Left renal pelvis (tissue), 4 donors: Measurements from ENCODE around the gene TEX261. TPM values are rescaled to one million over a fixed set of nuclear protein-coding genes. Genes with fewer than 3 reads are reported as not detected.
A peak's percentile ranks its signal among the peaks of the same experiment; 100 is the strongest.

Experiments
- DNase-seq, 4 donors: peaks; one replicate each; pipeline ENCODE4 v3.0.0-alpha.2; 2013; ENCODE audit warnings: low read depth in 4 of 4, low spot score in 3 of 4
- polyA plus RNA-seq, 4 donors: library from polyadenylated mRNA; unstranded; fragments of 120-200 nt; gene quantifications; one replicate each; pipeline ENCODE4 v1.2.1, GENCODE V29; 2013; ENCODE audit not compliant: insufficient read length in 4 of 4

TEX261 gene
- polyA plus RNA-seq, 4 donors: 50.2 to 64.0 (median 53.8) TPM

GRCh38 chr2:70959851-70960832 lies 34.5 kb downstream of the TEX261 start:
- DNase-seq: no peak

GRCh38 chr2:70959271-70959761 lies 35.4 kb downstream of the TEX261 start:
- no peak for DNase-seq

- DNase-seq: no peak
Observed at GRCh38 chr2:70958759-70959158, 35.9 kb downstream of the TEX261 start.

- no peak for DNase-seq
Observed at GRCh38 chr2:70957798-70958197, 36.9 kb downstream of the TEX261 start.

- no peak for DNase-seq
Observed at GRCh38 chr2:70956141-70956540, 38.5 kb downstream of the TEX261 start.

- DNase-seq: no peak
Observed at GRCh38 chr2:70954886-70955285, 39.8 kb downstream of the TEX261 start.

GRCh38 chr2:70949086-70949485 lies 45.6 kb downstream of the TEX261 start:
- no peak for DNase-seq

- DNase-seq: peak in 2 of 4 donors; percentile 44 to 57
Observed at GRCh38 chr2:70948337-70949003, 46.2 kb downstream of the TEX261 start.

GRCh38 chr2:70947556-70948184 lies 47.0 kb downstream of the TEX261 start:
- no peak for DNase-seq

GRCh38 chr2:70946832-70947442 lies 47.7 kb downstream of the TEX261 start:
- DNase-seq: peak in 2 of 4 donors; percentile 39 to 48

GRCh38 chr2:70944111-70944690 lies 50.5 kb downstream of the TEX261 start:
- no peak for DNase-seq

GRCh38 chr2:70943205-70943871 lies 51.3 kb downstream of the TEX261 start:
- DNase-seq: no peak

GRCh38 chr2:70942396-70943204 lies 52.1 kb downstream of the TEX261 start:
- DNase-seq: no peak

- no peak for DNase-seq
Observed at GRCh38 chr2:70941701-70942100, 53.0 kb downstream of the TEX261 start.

GRCh38 chr2:70941186-70941585 lies 53.5 kb downstream of the TEX261 start:
- DNase-seq: no peak

- no peak for DNase-seq
Observed at GRCh38 chr2:70939839-70940580, 54.7 kb downstream of the TEX261 start.

GRCh38 chr2:70939001-70939838 lies 55.5 kb downstream of the TEX261 start:
- no peak for DNase-seq
